A673 (cell line): Measurements from ENCODE around the gene SYT5. TPM values are rescaled to one million over a fixed set of nuclear protein-coding genes. Genes with fewer than 3 reads are reported as not detected.
A peak's percentile ranks its signal among the peaks of the same experiment; 100 is the strongest.

Experiments
- BruUV-seq: library from RNA; stranded (reverse); fragments of 400-500 nt; replicated peaks from 2 replicates; lab custom pipeline; 2021; lab: Mats Ljungman, UMichigan
- CTCF ChIA-PET: fragments of 300-600 bp; sonication (Branson Sonifier 250); formaldehyde crosslinking; loops from one replicate; lab custom pipeline; 2022; ENCODE audit warnings: antibody characterized with exemption; lab: Charles Lee
- POLR2A ChIA-PET: fragments of 300-600 bp; sonication (Branson Sonifier 250); formaldehyde crosslinking; loops from one replicate; lab custom pipeline; 2022; ENCODE audit warnings: antibody characterized with exemption; ENCODE audit not compliant: low non-redundant PET; lab: Charles Lee
- DNase-seq: peaks from one replicate; pipeline ENCODE4 v3.0.0-alpha.2; 2015; ENCODE audit warnings: low spot score
- H3K27ac ChIP-seq: fragments of 200-600 bp; sonication (generic); 2 replicates; pipeline ENCODE4 v1.5.1; 2016; ENCODE audit warnings: mixed run types, low read depth, mild to moderate bottlenecking, mixed read lengths, antibody characterized with exemption, low read length; ENCODE audit not compliant: poor library complexity, severe bottlenecking
- H3K27me3 ChIP-seq: fragments of 200-600 bp; sonication (generic); replicated peaks from 2 replicates; pipeline ENCODE4 v1.6.1; 2017; ENCODE audit warnings: mixed run types, low read depth, mild to moderate bottlenecking, mixed read lengths, antibody characterized with exemption, low read length; ENCODE audit not compliant: insufficient read depth, poor library complexity
- H3K36me3 ChIP-seq: fragments of 200-600 bp; sonication (generic); 2 replicates; pipeline ENCODE4 v1.6.1; 2016; ENCODE audit warnings: mixed run types, mild to moderate bottlenecking, mixed read lengths, antibody characterized with exemption, low read length; ENCODE audit not compliant: insufficient read depth, poor library complexity, severe bottlenecking
- H3K4me1 ChIP-seq: fragments of 200-600 bp; sonication (generic); 2 replicates; pipeline ENCODE4 v1.6.1; 2017; ENCODE audit warnings: mixed run types, mild to moderate bottlenecking, mixed read lengths, antibody characterized with exemption, low read length; ENCODE audit not compliant: insufficient read depth, poor library complexity, severe bottlenecking
- H3K4me3 ChIP-seq: fragments of 200-600 bp; sonication (generic); 2 replicates; pipeline ENCODE4 v1.5.1; 2016; ENCODE audit warnings: low read depth, mixed run types, mild to moderate bottlenecking, mixed read lengths, low read length; ENCODE audit not compliant: poor library complexity, severe bottlenecking
- H3K9me3 ChIP-seq: fragments of 200-600 bp; sonication (generic); 2 replicates; pipeline ENCODE4 v1.6.1; 2016; ENCODE audit warnings: mixed run types, low read depth, mild to moderate bottlenecking, mixed read lengths, antibody characterized with exemption, low read length; ENCODE audit not compliant: poor library complexity, severe bottlenecking
- CTCF ChIP-seq: fragments of 300-800, 200-600 bp; sonication (generic); conservative IDR thresholded peaks from 2 replicates; pipeline ENCODE4 v1.5.1; 2017; ENCODE audit warnings: low read depth, mild to moderate bottlenecking, antibody characterized with exemption, low read length, moderate library complexity, mixed read lengths
- EZH2 ChIP-seq: fragments of 200-600 bp; sonication (generic); IDR thresholded peaks from 2 replicates; pipeline ENCODE4 v1.6.1; 2017; ENCODE audit warnings: borderline replicate concordance, low read depth, mild to moderate bottlenecking, mixed read lengths, antibody characterized with exemption, low read length; ENCODE audit not compliant: poor library complexity, severe bottlenecking
- intact Hi-C: fragments of 100-400 bp; cut with micrococcal nuclease; formaldehyde crosslinking; loops from one replicate; pipeline ENCODE4 v1.10.0; 2022; ENCODE audit not compliant: unreplicated experiment
- total RNA-seq: library from RNA; stranded (reverse); gene quantifications from 2 replicates; pipeline ENCODE4 v1.2.3, GENCODE V29; 2021

Gene SYT5
- total RNA-seq, 1 experiment from 2014 or later: not detected

- H3K27ac ChIP-seq: no peak overlapping the region
- CTCF ChIA-PET: interaction anchor here (0.6 to 1.4 kb wide), 3 partner anchors 10 to 746 kb away, joined by 3 to 4 read pairs (median 4); no protein-coding TSS in a partner anchor
These were observed 14.0 kb downstream of the SYT5 start for GRCh38 chr19:55165952-55166529.

GRCh38 chr19:55161571-55162322, 18.3 kb downstream of the SYT5 start:
- CTCF ChIA-PET: no interaction called here
- Histone ChIP-seq H3K27ac (no peak overlapping the region), H3K4me3 (no peak overlapping the region), H3K36me3 (no peaks in the 10 kb centered on the region), H3K27me3 (peaks cover 10% of the 10 kb centered on the region), H3K4me1 (peaks cover 19% of the 10 kb centered on the region), H3K9me3 (no peaks in the 10 kb centered on the region)
- no peak for DNase-seq
- intact Hi-C loops: no loop called here
- POLR2A ChIA-PET: no interaction called here
- no TSS peak for BruUV-seq
- TF ChIP-seq EZH2 (no peak), CTCF (no peak)

More at GRCh38 chr19:55165952-55166529, 14.0 kb downstream of the SYT5 start:
- POLR2A ChIA-PET: no interaction called here
- Histone ChIP-seq H3K27me3 (peaks cover 10% of the 10 kb centered on the region), H3K9me3 (no peaks in the 10 kb centered on the region), H3K4me3 (peak overlapping the region; percentile 61), H3K4me1 (no peaks in the 10 kb centered on the region), H3K36me3 (no peaks in the 10 kb centered on the region)
- BruUV-seq: no TSS peak
- TF ChIP-seq EZH2 (no peak), CTCF (peak; percentile 93)
- intact Hi-C loops: no loop called here
- peak; percentile 94 for DNase-seq

GRCh38 chr19:55160986-55161365, 19.1 kb downstream of the SYT5 start:
- peaks cover 10% of the 10 kb centered on the region for H3K27me3 ChIP-seq
- TF ChIP-seq CTCF: no peak
- no peak for TF ChIP-seq EZH2
- H3K36me3 ChIP-seq: no peaks in the 10 kb centered on the region
- CTCF ChIA-PET: interaction anchor here (0.5 to 2.3 kb wide), 5 partner anchors 15 to 445 kb away, joined by 3 to 20 read pairs (median 4); no protein-coding TSS in a partner anchor
- DNase-seq: no peak
- intact Hi-C loops: no loop called here
- no TSS peak for BruUV-seq
- H3K9me3 ChIP-seq: no peaks in the 10 kb centered on the region
- H3K4me3 ChIP-seq: no peak overlapping the region
- POLR2A ChIA-PET: no interaction called here
- H3K4me1 ChIP-seq: peaks cover 19% of the 10 kb centered on the region
- no peak overlapping the region for H3K27ac ChIP-seq
